ENCODE results near the gene SEZ6L.

DNA sequence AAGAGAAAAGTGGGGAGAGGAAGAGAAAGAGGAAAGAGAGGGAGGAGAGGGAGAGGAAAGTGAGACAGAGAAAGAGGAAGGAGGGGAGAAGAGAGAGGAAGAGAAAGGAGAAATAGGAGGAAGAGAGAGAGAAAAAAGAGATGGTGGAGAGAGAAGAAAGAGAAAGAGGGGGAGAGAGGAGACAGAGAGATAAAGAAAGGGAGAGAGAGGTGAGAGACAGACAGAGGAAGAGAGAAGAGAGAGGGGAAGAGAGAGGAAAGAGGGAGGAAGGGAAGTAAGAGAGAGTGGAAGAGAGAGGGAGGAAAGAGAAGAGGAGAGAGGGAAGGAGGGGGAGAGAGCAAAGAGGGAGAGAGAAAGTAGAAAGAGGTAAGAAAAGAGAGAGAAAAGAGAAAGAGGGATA lies 9.4 kb upstream of the SEZ6L start:
- TF ChIP-seq, protein P1, sequence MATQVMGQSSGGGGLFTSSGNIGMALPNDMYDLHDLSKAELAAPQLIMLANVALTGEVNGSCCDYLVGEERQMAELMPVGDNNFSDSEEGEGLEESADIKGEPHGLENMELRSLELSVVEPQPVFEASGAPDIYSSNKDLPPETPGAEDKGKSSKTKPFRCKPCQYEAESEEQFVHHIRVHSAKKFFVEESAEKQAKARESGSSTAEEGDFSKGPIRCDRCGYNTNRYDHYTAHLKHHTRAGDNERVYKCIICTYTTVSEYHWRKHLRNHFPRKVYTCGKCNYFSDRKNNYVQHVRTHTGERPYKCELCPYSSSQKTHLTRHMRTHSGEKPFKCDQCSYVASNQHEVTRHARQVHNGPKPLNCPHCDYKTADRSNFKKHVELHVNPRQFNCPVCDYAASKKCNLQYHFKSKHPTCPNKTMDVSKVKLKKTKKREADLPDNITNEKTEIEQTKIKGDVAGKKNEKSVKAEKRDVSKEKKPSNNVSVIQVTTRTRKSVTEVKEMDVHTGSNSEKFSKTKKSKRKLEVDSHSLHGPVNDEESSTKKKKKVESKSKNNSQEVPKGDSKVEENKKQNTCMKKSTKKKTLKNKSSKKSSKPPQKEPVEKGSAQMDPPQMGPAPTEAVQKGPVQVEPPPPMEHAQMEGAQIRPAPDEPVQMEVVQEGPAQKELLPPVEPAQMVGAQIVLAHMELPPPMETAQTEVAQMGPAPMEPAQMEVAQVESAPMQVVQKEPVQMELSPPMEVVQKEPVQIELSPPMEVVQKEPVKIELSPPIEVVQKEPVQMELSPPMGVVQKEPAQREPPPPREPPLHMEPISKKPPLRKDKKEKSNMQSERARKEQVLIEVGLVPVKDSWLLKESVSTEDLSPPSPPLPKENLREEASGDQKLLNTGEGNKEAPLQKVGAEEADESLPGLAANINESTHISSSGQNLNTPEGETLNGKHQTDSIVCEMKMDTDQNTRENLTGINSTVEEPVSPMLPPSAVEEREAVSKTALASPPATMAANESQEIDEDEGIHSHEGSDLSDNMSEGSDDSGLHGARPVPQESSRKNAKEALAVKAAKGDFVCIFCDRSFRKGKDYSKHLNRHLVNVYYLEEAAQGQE (IDR thresholded peaks at IDR 0.05; ENCODE audit: insufficient replicate concordance, low read depth), result no peak
- no peak for TF ChIP-seq CTCF (IDR thresholded peaks at IDR 0.05; ENCODE audit: insufficient read depth, low read length)
- no peak for TF ChIP-seq GABPA (IDR thresholded peaks at IDR 0.05; ENCODE audit: low read depth)
- no peak for TF ChIP-seq POLR2AphosphoS5 (IDR thresholded peaks at IDR 0.05; ENCODE audit: low read depth)
- no peak for TF ChIP-seq SPI1 (IDR thresholded peaks at IDR 0.05; ENCODE audit: borderline replicate concordance, low read depth)
